ENCODE measurements around the gene FAM227B.

Gene FAM227B

GRCh38 chr15:49286649-49287404 lies 333.8 kb downstream of the FAM227B start:
- DNase-seq, result no peak

DNA sequence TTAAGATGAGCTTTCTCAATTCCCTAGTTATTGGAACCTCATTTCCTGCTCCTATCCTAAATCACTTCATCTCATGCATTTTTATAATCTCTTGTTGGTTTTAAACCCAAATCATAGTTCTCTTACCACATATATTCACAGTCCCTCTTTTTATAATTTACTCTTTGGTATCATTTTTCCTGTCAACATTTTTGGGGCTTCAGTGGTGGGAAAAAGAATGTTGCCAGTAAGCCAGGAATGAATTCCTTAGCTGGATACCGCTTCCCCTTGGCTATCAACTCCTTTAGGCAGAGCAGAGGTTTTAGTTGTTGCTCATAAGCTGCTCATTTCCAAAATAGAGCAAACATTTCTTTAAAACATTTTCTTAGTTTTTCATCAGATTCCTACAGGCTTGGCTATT lies 338.3 kb downstream of the FAM227B start:
- no peak for DNase-seq

- no peak for DNase-seq
Observed at GRCh38 chr15:49279521-49280456, 340.8 kb downstream of the FAM227B start.

GRCh38 chr15:49278751-49279150 lies 341.9 kb downstream of the FAM227B start:
- no peak for DNase-seq
